Karpas-422 (cell line): ENCODE measurements around the gene BCAS4. TPM values are rescaled to one million over a fixed set of nuclear protein-coding genes. Genes with fewer than 3 reads are reported as not detected.

ENCODE experiments used
- DNase-seq: peaks from one replicate; pipeline ENCODE4 v3.0.0-alpha.2; 2015
- H2AFZ ChIP-seq: fragments of 200-600 bp; sonication (generic); 2 replicates; pipeline ENCODE4 v1.6.1; 2014; ENCODE audit warnings: antibody characterized with exemption, low read length, mixed read lengths
- H3K27ac ChIP-seq: fragments of 200-600 bp; sonication (generic); 2 replicates; pipeline ENCODE4 v1.5.1; 2014; ENCODE audit warnings: mild to moderate bottlenecking, low read length, moderate library complexity
- H3K27me3 ChIP-seq: fragments of 200-600 bp; sonication (generic); 2 replicates; pipeline ENCODE4 v1.6.1; 2014; ENCODE audit warnings: low read length, mixed read lengths
- H3K36me3 ChIP-seq: fragments of 200-600 bp; sonication (generic); 2 replicates; pipeline ENCODE4 v1.6.1; 2014; ENCODE audit warnings: low read length, mixed read lengths; ENCODE audit not compliant: insufficient read depth
- H3K4me1 ChIP-seq: fragments of 200-600 bp; sonication (generic); 2 replicates; pipeline ENCODE4 v1.6.1; 2014; ENCODE audit warnings: mild to moderate bottlenecking, low read length, mixed read lengths
- H3K4me2 ChIP-seq: fragments of 200-600 bp; sonication (generic); 2 replicates; pipeline ENCODE4 v1.6.1; 2014; ENCODE audit warnings: low read length, low read depth, mild to moderate bottlenecking; ENCODE audit not compliant: poor library complexity, severe bottlenecking
- H3K4me3 ChIP-seq: fragments of 200-600 bp; sonication (generic); 2 replicates; pipeline ENCODE4 v1.5.1; 2014; ENCODE audit warnings: mild to moderate bottlenecking, antibody characterized with exemption, low read length, mixed read lengths
- H3K79me2 ChIP-seq: fragments of 200-600 bp; sonication (generic); 2 replicates; pipeline ENCODE4 v1.6.1; 2014; ENCODE audit warnings: mild to moderate bottlenecking, low read length, mixed read lengths
- H3K9ac ChIP-seq: fragments of 200-600 bp; sonication (generic); 2 replicates; pipeline ENCODE4 v1.6.0; 2014; ENCODE audit warnings: low read length
- H3K9me2 ChIP-seq: fragments of 200-600 bp; sonication (generic), shearing (Covaris generic); replicated peaks from 2 replicates; pipeline ENCODE4 v1.6.0; 2014; ENCODE audit warnings: mild to moderate bottlenecking, low read length, moderate library complexity; ENCODE audit not compliant: insufficient read depth
- H3K9me3 ChIP-seq: fragments of 300-700, 200-600 bp; sonication (generic); 2 replicates; pipeline ENCODE4 v1.6.1; 2014; ENCODE audit warnings: low read length, mixed read lengths
- H4K20me1 ChIP-seq: fragments of 200-600 bp; sonication (generic); 2 replicates; pipeline ENCODE4 v1.6.1; 2014; ENCODE audit warnings: mild to moderate bottlenecking, antibody characterized with exemption, low read length, low read depth; ENCODE audit not compliant: insufficient read depth
- total RNA-seq: library from RNA; depleted of rRNA; stranded (reverse); fragments of >200 nt; shearing (Covaris generic); gene quantifications from 2 replicates; pipeline ENCODE4 v1.2.3, GENCODE V29; 2014; ENCODE audit warnings: low replicate concordance

Gene BCAS4
- total RNA-seq, 1 experiment from 2014 or later, result 191 TPM

- H3K27ac ChIP-seq, result peak overlapping the region; percentile 95
- no peak overlapping the region for H3K4me2 ChIP-seq
- no peaks in the 10 kb centered on the region for H3K9me2 ChIP-seq
- no peak overlapping the region for H3K4me3 ChIP-seq
- H4K20me1 ChIP-seq, result no peaks in the 10 kb centered on the region; the same call in 1 of the 2 replicates
- no peak overlapping the region for H2AFZ ChIP-seq
- H3K4me1 ChIP-seq, result peaks cover 52% of the 10 kb centered on the region
- H3K9me3 ChIP-seq, result no peaks in the 10 kb centered on the region
- no peak for DNase-seq
- H3K36me3 ChIP-seq, result peaks cover 41% of the 10 kb centered on the region
- peaks cover 50% of the 10 kb centered on the region for H3K79me2 ChIP-seq
- H3K27me3 ChIP-seq, result no peaks in the 10 kb centered on the region
- H3K9ac ChIP-seq, result no peak overlapping the region
Observed at GRCh38 chr20:50861012-50861411, 66.2 kb downstream of the BCAS4 start.

DNA sequence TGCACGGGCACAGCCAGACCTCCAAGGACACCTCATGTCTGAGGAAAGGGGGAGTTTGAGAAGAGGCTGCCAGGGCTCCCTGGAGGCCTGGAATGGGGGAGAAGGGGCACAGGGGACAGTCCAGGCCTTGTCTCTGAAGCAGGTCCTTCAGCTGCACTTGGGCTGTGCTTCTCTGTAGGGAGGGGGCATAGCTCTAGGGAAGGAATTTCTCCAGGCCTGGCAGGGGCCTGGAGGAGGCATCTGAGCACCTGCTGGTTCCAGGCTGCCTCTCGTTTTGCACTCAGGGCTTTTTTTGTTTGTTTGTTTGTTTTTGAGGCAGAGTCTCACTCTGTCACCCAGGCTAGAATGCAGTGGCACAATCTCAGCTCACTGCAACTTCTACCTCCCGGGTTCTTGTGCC lies 67.7 kb downstream of the BCAS4 start:
- Histone ChIP-seq H3K4me3 (no peak overlapping the region), H3K27me3 (no peaks in the 10 kb centered on the region), H3K9me2 (no peaks in the 10 kb centered on the region), H3K9ac (no peak overlapping the region), H4K20me1 (no peaks in the 10 kb centered on the region), H3K9me3 (no peaks in the 10 kb centered on the region), H2AFZ (no peak overlapping the region), H3K4me1 (peaks cover 37% of the 10 kb centered on the region), H3K36me3 (peaks cover 31% of the 10 kb centered on the region), H3K79me2 (peaks cover 62% of the 10 kb centered on the region), H3K27ac (peak overlapping the region; percentile 55), H3K4me2 (no peak overlapping the region)
- no peak for DNase-seq

DNA sequence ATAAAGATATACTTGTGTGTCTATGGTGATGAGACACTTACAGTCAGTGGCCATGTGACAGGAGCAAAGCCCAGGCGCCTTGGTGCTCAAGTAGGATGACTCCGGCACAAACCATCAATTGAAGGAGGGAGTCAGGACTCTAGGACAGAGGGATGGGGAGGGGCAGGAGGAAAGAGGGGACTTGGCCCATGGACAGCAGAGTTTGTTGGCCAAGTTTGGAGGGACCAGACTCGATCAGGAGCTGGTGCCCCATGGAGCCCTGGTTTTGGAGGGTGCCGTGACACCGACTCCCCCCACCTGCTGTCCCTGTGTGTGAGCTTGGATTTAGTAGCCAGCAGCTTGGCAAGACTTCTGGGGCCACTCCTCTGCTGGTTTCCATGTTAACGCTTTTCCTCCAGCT lies 70.3 kb downstream of the BCAS4 start:
- H4K20me1 ChIP-seq, result no peaks in the 10 kb centered on the region; the same call in 1 of the 2 replicates
- no peaks in the 10 kb centered on the region for H3K9me2 ChIP-seq
- peaks cover 25% of the 10 kb centered on the region for H3K36me3 ChIP-seq

GRCh38 chr20:50865591-50865990 lies 70.7 kb downstream of the BCAS4 start:
- peaks cover 17% of the 10 kb centered on the region for H3K4me1 ChIP-seq
- H3K79me2 ChIP-seq, result peaks cover 73% of the 10 kb centered on the region
- H3K36me3 ChIP-seq, result peaks cover 21% of the 10 kb centered on the region
- no peaks in the 10 kb centered on the region; the same call in 1 of the 2 replicates for H4K20me1 ChIP-seq
- H3K9ac ChIP-seq, result no peak overlapping the region
- no peaks in the 10 kb centered on the region for H3K9me2 ChIP-seq
- no peak for DNase-seq
- no peaks in the 10 kb centered on the region for H3K9me3 ChIP-seq
- H3K27ac ChIP-seq, result no peak overlapping the region
- no peak overlapping the region for H2AFZ ChIP-seq
- H3K4me3 ChIP-seq, result no peak overlapping the region
- H3K4me2 ChIP-seq, result no peak overlapping the region
- H3K27me3 ChIP-seq, result no peaks in the 10 kb centered on the region

More for the DNA sequence above, 70.3 kb downstream of the BCAS4 start:
- Histone ChIP-seq H3K9me3 (no peaks in the 10 kb centered on the region), H2AFZ (no peak overlapping the region), H3K27me3 (no peaks in the 10 kb centered on the region), H3K4me2 (no peak overlapping the region), H3K9ac (no peak overlapping the region), H3K79me2 (peaks cover 75% of the 10 kb centered on the region), H3K27ac (no peak overlapping the region), H3K4me3 (no peak overlapping the region), H3K4me1 (peaks cover 19% of the 10 kb centered on the region)
- no peak for DNase-seq

DNA sequence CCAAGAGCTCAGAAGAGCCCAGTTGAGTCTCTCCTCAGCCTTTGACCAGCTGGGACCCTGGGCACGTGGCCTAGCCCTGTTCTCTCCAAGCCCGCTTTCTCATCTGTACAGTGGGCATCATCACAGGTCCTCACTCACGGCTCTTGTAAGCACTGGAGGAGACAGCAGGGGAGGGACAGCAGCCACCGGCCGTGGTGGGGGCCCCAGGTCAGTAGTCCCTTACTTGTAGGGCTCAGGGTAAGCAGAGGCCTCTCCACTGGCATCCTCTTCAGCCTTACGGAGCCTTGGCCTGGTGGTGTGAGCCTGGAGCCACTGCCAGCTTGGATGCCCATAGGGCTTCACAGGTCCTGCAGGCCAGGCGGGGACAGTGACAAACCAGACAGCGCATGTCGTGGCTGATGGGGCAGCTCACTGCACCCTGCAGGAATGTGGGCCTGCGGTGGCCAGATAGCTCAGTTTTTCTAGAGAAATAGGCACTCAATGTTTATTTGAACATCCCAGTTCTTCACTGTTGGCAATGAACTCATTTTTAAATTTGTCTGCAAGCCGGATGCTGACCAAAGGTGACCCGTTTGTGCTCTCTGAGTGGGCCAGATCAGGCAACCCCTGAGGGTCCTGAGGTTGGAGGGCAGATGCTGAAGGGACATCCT lies 71.3 kb downstream of the BCAS4 start:
- no peak overlapping the region for H3K4me3 ChIP-seq
- no peaks in the 10 kb centered on the region; the same call in 1 of the 2 replicates for H4K20me1 ChIP-seq
- H3K9me3 ChIP-seq, result no peaks in the 10 kb centered on the region
- peaks cover 17% of the 10 kb centered on the region for H3K4me1 ChIP-seq
- no peak for DNase-seq
- no peak overlapping the region for H3K9ac ChIP-seq
- H3K27ac ChIP-seq, result no peak overlapping the region
- peaks cover 73% of the 10 kb centered on the region for H3K79me2 ChIP-seq
- H3K9me2 ChIP-seq, result no peaks in the 10 kb centered on the region
- H2AFZ ChIP-seq, result no peak overlapping the region
- H3K36me3 ChIP-seq, result peaks cover 17% of the 10 kb centered on the region
- H3K27me3 ChIP-seq, result no peaks in the 10 kb centered on the region
- no peak overlapping the region for H3K4me2 ChIP-seq

DNA sequence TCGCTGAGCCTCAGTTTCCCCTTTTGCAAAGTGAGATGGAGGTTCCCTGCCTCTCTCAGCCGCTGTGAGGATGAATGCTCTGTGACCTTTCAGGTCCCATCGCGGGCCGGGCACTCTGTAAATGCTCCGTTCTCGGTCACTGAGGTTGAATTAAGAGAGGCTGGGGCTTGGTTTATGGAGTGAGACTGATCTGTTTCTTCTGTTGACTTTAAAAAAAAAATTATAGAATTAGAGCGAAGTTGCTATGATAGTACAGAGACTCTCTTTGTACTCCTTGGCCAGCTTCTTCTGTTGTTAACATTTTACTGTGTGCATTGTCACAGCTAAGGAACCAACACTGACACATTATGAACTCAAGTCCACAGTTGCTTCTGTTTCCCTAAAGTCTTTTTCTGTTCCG lies 72.0 kb downstream of the BCAS4 start:
- no peak overlapping the region for H3K4me2 ChIP-seq
- H3K36me3 ChIP-seq, result peaks cover 15% of the 10 kb centered on the region; the same call in 1 of the 2 replicates
- DNase-seq, result no peak
- H3K4me3 ChIP-seq, result no peak overlapping the region
- H4K20me1 ChIP-seq, result no peaks in the 10 kb centered on the region; the same call in 1 of the 2 replicates
- H3K27ac ChIP-seq, result no peak overlapping the region
- H3K4me1 ChIP-seq, result peaks cover 22% of the 10 kb centered on the region
- peaks cover 74% of the 10 kb centered on the region for H3K79me2 ChIP-seq
- no peaks in the 10 kb centered on the region for H3K9me3 ChIP-seq
- no peak overlapping the region for H2AFZ ChIP-seq
- no peaks in the 10 kb centered on the region for H3K9me2 ChIP-seq
- no peaks in the 10 kb centered on the region for H3K27me3 ChIP-seq
- no peak overlapping the region for H3K9ac ChIP-seq

- H3K79me2 ChIP-seq, result peaks cover 67% of the 10 kb centered on the region
- no peak overlapping the region for H3K4me2 ChIP-seq
- DNase-seq, result no peak
- H3K9me2 ChIP-seq, result no peaks in the 10 kb centered on the region
- peaks cover 11% of the 10 kb centered on the region; the same call in 1 of the 2 replicates for H3K36me3 ChIP-seq
- H4K20me1 ChIP-seq, result no peaks in the 10 kb centered on the region; the same call in 1 of the 2 replicates
- H3K9me3 ChIP-seq, result no peaks in the 10 kb centered on the region
- H3K27ac ChIP-seq, result no peak overlapping the region
- no peak overlapping the region for H2AFZ ChIP-seq
- no peaks in the 10 kb centered on the region for H3K27me3 ChIP-seq
- H3K4me3 ChIP-seq, result no peak overlapping the region
- peaks cover 22% of the 10 kb centered on the region for H3K4me1 ChIP-seq
- no peak overlapping the region for H3K9ac ChIP-seq
Observed at GRCh38 chr20:50867805-50868204, 72.9 kb downstream of the BCAS4 start.

DNA sequence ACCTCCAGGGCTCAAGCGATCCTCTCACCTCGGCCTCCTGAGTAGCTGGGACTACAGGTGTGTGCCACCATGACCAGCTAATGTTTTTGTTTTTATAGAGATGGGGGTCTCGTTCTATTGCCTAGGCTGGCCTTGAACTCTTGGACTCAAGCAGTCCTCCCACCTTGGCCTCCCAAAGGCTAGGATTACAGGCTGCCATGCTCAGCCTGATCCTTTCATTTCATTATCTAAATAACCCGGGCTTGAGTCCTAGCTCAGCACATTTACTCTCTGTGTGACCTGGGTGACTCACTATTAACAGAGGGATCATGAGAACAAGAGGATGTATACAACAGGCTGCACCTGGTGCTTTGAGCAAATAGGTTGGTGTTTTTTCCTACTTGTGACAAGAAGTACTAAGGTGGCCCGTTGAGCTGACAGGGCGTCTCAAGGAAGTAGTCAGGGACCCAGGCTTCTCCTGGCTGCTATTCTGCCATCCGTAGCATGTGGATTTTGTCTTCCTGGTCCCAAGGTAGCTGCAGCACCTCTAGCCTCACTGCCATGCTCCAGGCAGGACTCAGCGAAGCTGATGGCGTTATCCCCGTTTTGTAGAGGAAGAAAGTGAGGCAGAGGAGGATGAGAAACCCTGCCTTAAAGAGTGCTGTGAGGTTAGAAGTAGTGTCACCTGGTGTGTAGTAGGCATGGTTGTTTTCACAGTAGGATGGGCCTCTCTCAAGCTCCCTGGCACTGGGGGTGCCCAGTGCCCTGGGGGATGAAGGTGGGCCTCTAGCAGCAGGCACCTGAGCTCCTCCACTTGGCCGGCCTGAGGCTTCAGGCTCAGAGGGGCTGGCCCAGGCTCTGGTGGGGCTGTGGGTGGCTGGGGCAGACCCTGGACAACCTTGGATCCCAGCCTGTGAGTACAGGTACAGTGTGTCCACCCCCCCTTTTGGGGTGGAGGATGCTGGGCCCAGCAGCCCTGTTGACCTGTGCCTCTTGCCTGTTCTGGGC lies 73.9 kb downstream of the BCAS4 start:
- Histone ChIP-seq H3K9me2 (no peaks in the 10 kb centered on the region), H2AFZ (no peak overlapping the region), H3K9me3 (no peaks in the 10 kb centered on the region), H3K27me3 (no peaks in the 10 kb centered on the region), H3K36me3 (peaks cover 15% of the 10 kb centered on the region), H4K20me1 (peaks cover 7% of the 10 kb centered on the region; the same call in 1 of the 2 replicates), H3K27ac (peak overlapping the region; percentile 31; the same call in 1 of the 2 replicates), H3K4me3 (no peak overlapping the region), H3K79me2 (peaks cover 69% of the 10 kb centered on the region), H3K4me1 (peaks cover 22% of the 10 kb centered on the region), H3K9ac (no peak overlapping the region), H3K4me2 (no peak overlapping the region)
- DNase-seq, result no peak
